Mesenchymal stem cell (in vitro differentiated cells and primary cell): ENCODE results near the gene CT45A7.
"Not testable (repeated sequence)": the region's sequence is repeated elsewhere in the genome, so short reads cannot be mapped to it uniquely, and the experiment has no call there.

ENCODE experiments used
- DNase-seq: peaks from one replicate; pipeline ENCODE4 v3.0.0-alpha.2; 2013
- H2AFZ ChIP-seq: one replicate; pipeline ENCODE4 v1.6.1; 2013; ENCODE audit warnings: low read depth, mild to moderate bottlenecking, control low read depth, inconsistent platforms, low read length, moderate library complexity
- H2AK5ac ChIP-seq: 2 replicates; pipeline ENCODE4 v1.6.1; 2013; ENCODE audit warnings: low read length, moderate library complexity, mild to moderate bottlenecking, inconsistent platforms; ENCODE audit not compliant: severe bottlenecking
- H2BK120ac ChIP-seq: one replicate; pipeline ENCODE4 v1.6.1; 2013; ENCODE audit warnings: low read depth, mild to moderate bottlenecking, inconsistent platforms, low read length, moderate library complexity
- H2BK12ac ChIP-seq, 2 experiments: one replicate each; pipeline ENCODE4 v1.6.1; 2013; ENCODE audit warnings: inconsistent platforms in 2 of 2, low read length in 2 of 2, mild to moderate bottlenecking in 2 of 2, moderate library complexity in 2 of 2, control low read depth in 1 of 2
- H2BK15ac ChIP-seq: one replicate; pipeline ENCODE4 v1.6.1; 2013; ENCODE audit warnings: mild to moderate bottlenecking, low read depth, inconsistent platforms; ENCODE audit not compliant: poor library complexity, severe bottlenecking
- H2BK5ac ChIP-seq: 2 replicates; pipeline ENCODE4 v1.6.1; 2013; ENCODE audit warnings: low read depth, mild to moderate bottlenecking, low read length, control low read depth, inconsistent platforms; ENCODE audit not compliant: poor library complexity, severe bottlenecking
- H3K14ac ChIP-seq, 2 experiments: one replicate each; pipeline ENCODE4 v1.6.1; 2013; ENCODE audit warnings: inconsistent platforms in 2 of 2, low read length in 2 of 2, control low read depth in 1 of 2, mild to moderate bottlenecking in 1 of 2, moderate library complexity in 1 of 2
- H3K18ac ChIP-seq, 2 experiments: one replicate each; pipeline ENCODE4 v1.6.1; 2013; ENCODE audit warnings: inconsistent platforms in 2 of 2, low read length in 2 of 2, control low read depth in 1 of 2, low read depth in 1 of 2, mild to moderate bottlenecking in 1 of 2
- H3K23ac ChIP-seq, 2 experiments: one replicate each; pipeline ENCODE4 v1.6.1; 2013; ENCODE audit warnings: inconsistent platforms in 2 of 2, low read length in 2 of 2, mild to moderate bottlenecking in 2 of 2, moderate library complexity in 2 of 2, control low read depth in 1 of 2
- H3K27ac ChIP-seq: 2 replicates; pipeline ENCODE4 v1.5.1; 2013; ENCODE audit warnings: mild to moderate bottlenecking, moderate library complexity, low read length, control low read depth, inconsistent platforms; ENCODE audit not compliant: poor library complexity, severe bottlenecking
- H3K27me3 ChIP-seq, 2 experiments: 2 replicates each; pipeline versions ENCODE4 v1.6.1 to v1.7.0; 2013; ENCODE audit warnings: low read length in 2 of 2, mild to moderate bottlenecking in 2 of 2, moderate library complexity in 2 of 2, control low read depth in 1 of 2, inconsistent platforms in 1 of 2; ENCODE audit not compliant: control insufficient read depth in 1 of 2, insufficient read depth in 1 of 2
- H3K36me3 ChIP-seq, 2 experiments: 2 replicates each; pipeline versions ENCODE4 v1.6.1 to v1.7.0; 2013; ENCODE audit warnings: low read length in 2 of 2, control low read depth in 1 of 2, inconsistent platforms in 1 of 2, low read depth in 1 of 2, mild to moderate bottlenecking in 1 of 2; ENCODE audit not compliant: insufficient read depth in 2 of 2, control insufficient read depth in 1 of 2
- H3K4ac ChIP-seq, 2 experiments: one replicate each; pipeline ENCODE4 v1.6.1; 2013; ENCODE audit warnings: inconsistent platforms in 2 of 2, low read length in 2 of 2, mild to moderate bottlenecking in 2 of 2, moderate library complexity in 2 of 2, control low read depth in 1 of 2, low read depth in 1 of 2
- H3K4me1 ChIP-seq: 2 replicates; pipeline ENCODE4 v1.6.1; 2013; ENCODE audit warnings: low read depth, low read length, control low read depth; ENCODE audit not compliant: control insufficient read depth, insufficient read depth
- H3K4me2 ChIP-seq: 2 replicates; pipeline ENCODE4 v1.6.1; 2013; ENCODE audit warnings: low read length, mild to moderate bottlenecking, inconsistent platforms; ENCODE audit not compliant: poor library complexity, severe bottlenecking
- H3K4me3 ChIP-seq, 2 experiments: 2 replicates each; pipeline versions ENCODE4 v1.5.1 to v1.7.0; 2013; ENCODE audit warnings: low read length in 2 of 2, mild to moderate bottlenecking in 2 of 2, control low read depth in 1 of 2, low read depth in 1 of 2; ENCODE audit not compliant: insufficient read depth in 1 of 2
- H3K79me1 ChIP-seq: replicated peaks from 2 replicates; pipeline ENCODE4 v1.6.1; 2013; ENCODE audit warnings: mild to moderate bottlenecking, control low read depth, low read length, inconsistent platforms; ENCODE audit not compliant: poor library complexity, severe bottlenecking
- H3K9ac ChIP-seq: 2 replicates; pipeline ENCODE4 v1.7.0; 2013; ENCODE audit warnings: mild to moderate bottlenecking, low read length, moderate library complexity
- H3K9me3 ChIP-seq: 2 replicates; pipeline ENCODE4 v1.7.0; 2013; ENCODE audit warnings: mild to moderate bottlenecking, low read length; ENCODE audit not compliant: control insufficient read depth
- H4K8ac ChIP-seq: one replicate; pipeline ENCODE4 v1.6.1; 2013; ENCODE audit warnings: inconsistent platforms, mild to moderate bottlenecking, low read length, moderate library complexity
- H4K91ac ChIP-seq: one replicate; pipeline ENCODE4 v1.6.1; 2013; ENCODE audit warnings: mild to moderate bottlenecking, low read length, inconsistent platforms
- WGBS: methylation state at CpG from one replicate; pipeline ENCODE4 v1.1.7; 2013; ENCODE audit warnings: mixed read lengths; 5-methylcytosine and 5-hydroxymethylcytosine counted together

Gene CT45A7

GRCh38 chrX:135819912-135820311, 17.2 kb downstream of the CT45A7 start, which contains the start of gene CT45A2:
CT45A2 (minus strand) TSS chrX:135820012; CDS start chrX:135816265, 3,747 bp downstream.
- DNase-seq, H3K14ac ChIP-seq, H3K23ac ChIP-seq, H3K4me3 ChIP-seq, H2AFZ ChIP-seq, H3K79me1 ChIP-seq, H3K9ac ChIP-seq, H4K8ac ChIP-seq, H2BK5ac ChIP-seq, H4K91ac ChIP-seq, H2AK5ac ChIP-seq, H3K36me3 ChIP-seq, H2BK120ac ChIP-seq, H3K9me3 ChIP-seq, H3K18ac ChIP-seq, H3K27ac ChIP-seq, H3K4me1 ChIP-seq, H2BK12ac ChIP-seq, H3K4ac ChIP-seq, H2BK15ac ChIP-seq, H3K27me3 ChIP-seq, H3K4me2 ChIP-seq: not testable (repeated sequence)
- no CpG with 5 or more reads among the region's 17 CpGs for WGBS

- H3K18ac ChIP-seq, H4K8ac ChIP-seq: not testable (repeated sequence)
These were observed 34.4 kb downstream of the CT45A7 start, which contains the start of gene CT45A6 for GRCh38 chrX:135802687-135803086. CT45A6 (minus strand) TSS chrX:135802787; CDS start chrX:135798993, 3,794 bp downstream.

DNA sequence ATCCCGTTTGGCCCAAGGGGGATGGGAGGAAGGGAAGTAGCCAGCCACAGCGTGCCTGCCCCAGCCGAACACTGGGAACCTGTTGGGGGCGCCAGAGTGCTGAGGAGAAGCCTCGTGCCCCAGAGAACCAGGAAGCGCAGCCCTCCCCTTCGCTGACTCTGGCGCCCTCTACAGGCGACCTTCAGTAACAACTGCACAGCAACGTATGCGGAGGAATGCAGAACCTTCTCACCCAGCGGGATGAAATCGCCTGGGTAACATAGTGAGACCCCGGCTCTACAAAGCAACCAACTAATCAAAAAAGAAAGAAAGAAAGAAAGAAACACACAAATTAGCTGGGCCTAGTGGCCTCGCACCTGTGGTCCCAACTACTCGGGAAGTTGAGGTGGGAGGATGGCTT, 51.7 kb downstream of the CT45A7 start, which contains the start of gene CT45A5:
Gene CT45A5 (minus strand): TSS at position 101 of the 400 bp plus-strand sequence. CDS start 3,774 bp downstream, outside the sequence.
- H3K23ac ChIP-seq, H2BK15ac ChIP-seq, H2BK12ac ChIP-seq, DNase-seq, H2AFZ ChIP-seq, H3K36me3 ChIP-seq, H3K18ac ChIP-seq, H3K14ac ChIP-seq, H2BK5ac ChIP-seq, H3K79me1 ChIP-seq, H3K27me3 ChIP-seq, H3K9ac ChIP-seq, H3K27ac ChIP-seq, H3K4ac ChIP-seq, H3K4me1 ChIP-seq, H2AK5ac ChIP-seq, H4K91ac ChIP-seq, H3K4me2 ChIP-seq, H3K4me3 ChIP-seq, H2BK120ac ChIP-seq, H3K9me3 ChIP-seq, H4K8ac ChIP-seq: not testable (repeated sequence)
- no CpG with 5 or more reads among the region's 16 CpGs for WGBS

More at GRCh38 chrX:135802687-135803086, 34.4 kb downstream of the CT45A7 start, which contains the start of gene CT45A6:
- H3K4me2 ChIP-seq, H3K27me3 ChIP-seq, H2BK12ac ChIP-seq, H3K4me3 ChIP-seq, H3K23ac ChIP-seq, H3K9ac ChIP-seq, H2AFZ ChIP-seq, H2BK15ac ChIP-seq, H2AK5ac ChIP-seq, DNase-seq, H3K9me3 ChIP-seq, H3K79me1 ChIP-seq, H2BK5ac ChIP-seq, H3K36me3 ChIP-seq, H3K14ac ChIP-seq, H2BK120ac ChIP-seq, H3K4ac ChIP-seq, H3K27ac ChIP-seq, H4K91ac ChIP-seq, H3K4me1 ChIP-seq: not testable (repeated sequence)
- WGBS: no CpG with 5 or more reads among the region's 16 CpGs
